GM21526 (cell line): Measurements from ENCODE around the gene OLFM1.
"Not testable (repeated sequence)": the region's sequence is repeated elsewhere in the genome, so short reads cannot be mapped to it uniquely, and the experiment has no call there.

ENCODE experiments used
- ATAC-seq: cut with Tn5 transposase; IDR thresholded peaks from one replicate; pipeline ENCODE4 v1.9.1; 2021; ENCODE audit warnings: moderate library complexity; ENCODE audit not compliant: unreplicated experiment, low FRiP score

OLFM1 gene

DNA sequence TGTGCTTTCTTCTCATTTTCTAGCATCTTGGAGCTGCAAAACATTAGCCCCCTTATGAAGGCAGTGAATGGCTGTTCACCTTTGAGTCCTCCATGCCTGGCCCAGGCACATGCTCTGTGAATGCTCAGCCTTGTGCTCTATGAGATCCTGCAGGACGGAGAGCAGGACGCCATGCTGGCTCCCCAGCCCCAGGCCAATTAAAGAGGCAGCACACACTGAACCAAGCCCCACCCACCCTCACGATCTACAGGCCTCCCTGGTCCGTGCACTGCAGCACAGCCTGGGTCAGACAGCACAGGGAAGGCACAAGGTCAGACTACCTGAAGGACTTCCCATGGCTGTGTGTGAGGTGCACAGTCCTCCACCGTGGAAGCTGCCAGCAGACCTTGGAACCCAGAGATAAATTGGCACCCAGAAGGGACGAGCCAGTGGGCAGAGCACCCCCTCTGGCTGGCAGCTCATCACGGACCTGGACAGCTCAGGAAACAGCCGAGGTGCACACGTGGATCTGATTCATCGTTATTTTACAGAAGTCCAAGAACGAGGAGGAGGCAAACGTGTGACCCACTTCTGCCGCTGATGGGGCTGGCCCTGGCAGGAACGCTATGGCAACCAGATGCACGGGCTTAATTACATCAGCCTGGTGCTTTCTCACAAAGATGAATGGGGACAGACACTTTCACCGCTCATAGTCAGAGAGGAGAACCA lies 59.5 kb downstream of the OLFM1 start:
- ATAC-seq = no peak

DNA sequence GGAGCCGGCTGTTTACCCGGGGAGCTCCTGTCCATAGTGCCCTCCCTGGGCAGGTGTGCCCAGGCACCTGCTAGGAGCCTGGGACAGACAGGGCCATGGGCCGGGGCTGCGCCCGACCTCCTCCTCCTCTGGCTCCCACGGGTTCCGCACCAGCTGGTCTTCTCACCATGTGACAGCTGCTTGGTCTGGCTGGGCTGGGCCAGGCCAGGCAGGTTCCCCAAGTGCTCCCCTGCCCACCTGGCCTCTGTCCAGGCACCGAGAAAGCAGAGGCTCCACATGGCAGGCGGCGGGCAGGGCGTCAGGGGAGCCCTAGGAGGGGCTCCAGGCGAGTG lies 60.0 kb downstream of the OLFM1 start:
- ATAC-seq = no peak

DNA sequence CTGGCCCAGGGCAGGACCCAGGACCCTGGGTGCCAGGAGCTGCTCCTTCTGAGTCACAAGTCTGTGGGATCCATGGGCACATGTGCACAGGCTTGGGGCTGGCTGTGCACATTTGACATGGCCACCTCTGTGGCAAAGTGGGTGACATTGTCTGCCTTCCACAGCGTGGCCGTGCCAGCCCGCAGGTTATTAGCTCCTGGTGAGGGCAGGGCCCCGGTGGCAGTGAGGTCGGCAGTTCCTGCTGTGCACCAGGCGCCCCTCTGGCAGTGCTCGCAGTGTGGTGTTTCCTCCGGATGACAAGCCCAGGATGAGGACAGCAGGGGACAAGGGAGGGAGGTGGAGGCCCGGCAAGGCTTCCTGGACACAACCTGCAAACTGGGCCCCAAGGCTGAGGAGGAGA lies 60.5 kb downstream of the OLFM1 start:
- ATAC-seq = no peak

DNA sequence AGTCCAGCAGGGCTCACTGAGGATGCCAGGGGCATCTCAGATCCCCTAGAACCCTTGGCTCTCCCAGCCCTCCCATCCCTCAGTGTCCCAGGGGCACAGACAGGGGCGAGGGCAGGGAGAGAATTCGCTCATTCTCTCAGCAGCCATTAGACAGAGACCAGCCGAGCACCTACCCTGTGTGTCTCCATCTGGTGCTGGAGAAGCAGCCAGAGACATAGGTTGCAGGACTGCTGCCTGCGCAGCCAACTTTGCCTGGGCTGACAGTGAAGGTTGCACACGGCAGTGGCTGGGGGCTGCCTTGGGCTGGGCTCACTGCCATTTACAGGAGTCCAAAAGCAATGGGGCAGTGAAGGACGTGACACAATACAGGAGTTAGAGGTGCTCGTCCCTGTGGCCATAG lies 60.9 kb downstream of the OLFM1 start:
- no peak for ATAC-seq

DNA sequence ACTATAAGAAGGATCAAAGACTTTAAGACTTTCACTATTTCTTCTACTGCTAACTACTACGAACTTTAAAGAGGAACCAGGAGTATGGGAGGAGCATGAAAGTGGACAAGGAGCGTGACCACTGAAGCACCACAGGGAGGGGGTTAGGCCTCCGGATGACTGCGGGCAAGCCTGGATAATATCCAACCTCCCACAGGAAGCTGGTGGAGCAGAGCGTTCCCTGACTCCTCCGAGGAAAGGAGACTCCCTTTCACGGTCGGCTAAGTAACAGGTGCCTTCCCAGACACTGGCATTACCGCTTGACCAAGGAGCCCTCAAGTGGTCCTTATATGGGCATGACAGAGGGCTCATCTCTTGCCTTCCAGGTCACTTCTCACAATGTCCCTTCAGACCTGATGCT lies 62.4 kb downstream of the OLFM1 start:
- ATAC-seq = not testable (repeated sequence)

DNA sequence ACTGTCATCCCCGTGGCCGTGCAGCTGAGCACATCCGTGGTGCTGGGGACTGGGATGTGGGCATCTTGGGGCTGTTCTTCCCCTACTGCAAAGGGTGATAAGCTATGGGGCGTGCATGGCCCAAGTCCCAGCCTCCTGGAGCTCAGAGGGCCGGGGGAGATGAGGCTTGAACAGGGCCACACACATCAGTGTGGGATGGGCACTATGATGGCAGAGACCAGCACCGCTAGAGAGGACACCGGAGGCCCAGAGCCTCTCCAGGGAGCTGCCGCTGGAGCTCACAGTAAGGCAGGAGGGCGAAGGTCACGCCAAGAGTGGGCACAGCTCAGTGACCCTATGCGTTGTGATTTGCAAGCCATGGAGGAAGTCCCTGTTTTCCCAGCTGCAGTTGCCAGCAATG lies 63.5 kb downstream of the OLFM1 start:
- ATAC-seq = no peak

DNA sequence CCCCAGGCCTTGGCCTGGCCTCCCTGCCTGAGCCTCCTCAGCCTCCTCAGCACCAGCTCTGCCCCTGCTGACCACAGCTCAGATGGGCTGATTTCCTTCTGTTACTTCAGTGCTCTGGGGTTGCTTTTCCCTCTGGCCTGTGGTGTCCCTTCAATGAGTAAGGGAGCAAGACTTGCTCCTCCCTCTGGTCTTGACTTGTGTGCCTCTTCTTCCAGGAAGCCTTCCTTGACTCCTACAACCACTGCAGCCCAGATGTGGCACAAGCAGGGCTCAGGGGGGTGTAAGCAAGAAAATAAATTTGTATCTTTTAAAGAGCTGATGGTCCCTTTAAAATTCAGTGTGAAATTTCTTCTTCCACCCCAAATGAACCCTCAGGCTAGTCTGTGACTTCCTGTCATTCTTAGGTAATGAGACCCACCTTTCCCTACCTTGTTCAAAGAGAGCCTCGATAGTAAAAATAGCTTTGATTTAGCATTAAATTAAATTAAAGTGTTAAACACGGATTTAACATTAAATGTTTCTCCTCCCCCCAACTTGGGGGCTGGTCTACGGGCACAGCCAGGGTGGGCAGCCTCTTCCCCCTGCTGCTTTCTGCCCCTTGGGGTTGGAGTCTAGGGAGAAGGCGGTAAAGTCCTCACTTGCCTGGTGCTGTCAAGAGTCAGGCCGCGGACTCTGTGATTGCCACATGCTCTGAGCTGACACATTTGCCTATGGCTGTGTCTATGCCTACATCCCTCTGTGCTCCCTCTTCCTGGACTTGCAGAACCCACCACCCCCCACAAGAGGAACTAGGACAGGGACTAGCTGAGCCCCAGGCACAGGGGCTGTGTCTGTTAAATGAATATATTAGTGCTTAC lies 64.5 kb downstream of the OLFM1 start:
- ATAC-seq = no peak

DNA sequence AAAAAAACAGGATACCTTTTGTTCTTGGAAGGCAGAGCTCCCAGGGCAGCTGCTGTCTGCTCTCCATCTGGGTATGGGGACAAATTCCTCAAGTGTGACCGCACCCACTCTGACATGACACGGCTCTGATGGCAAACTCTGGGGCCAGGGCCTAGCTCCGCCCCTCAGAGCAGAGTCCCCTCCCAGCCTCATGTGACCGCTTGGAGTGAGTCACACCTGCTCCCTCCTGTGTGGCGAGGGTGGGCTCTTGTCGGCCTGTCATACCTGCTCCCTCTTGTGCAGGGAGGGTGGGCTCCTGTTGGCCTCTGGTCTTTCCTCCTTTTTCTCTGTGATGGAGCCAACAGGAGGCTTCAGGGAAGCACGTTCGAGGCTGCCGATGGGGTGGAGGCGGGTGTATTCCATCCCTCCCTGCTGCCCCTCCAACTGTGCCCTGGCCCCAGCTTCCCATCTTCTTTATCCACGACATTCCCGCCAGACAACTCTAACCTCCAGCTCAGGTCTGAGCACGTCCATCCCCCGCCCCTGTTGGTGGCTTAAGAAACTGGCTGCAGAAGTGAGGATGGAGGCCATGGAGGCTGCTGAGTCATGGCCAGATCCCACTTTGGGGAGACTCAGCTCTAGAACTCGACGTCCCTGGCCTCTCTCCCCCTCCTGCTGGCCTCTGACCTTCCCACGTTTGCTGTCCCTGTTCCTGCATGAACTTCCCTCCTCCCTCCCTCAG lies 65.3 kb downstream of the OLFM1 start:
- ATAC-seq = no peak

DNA sequence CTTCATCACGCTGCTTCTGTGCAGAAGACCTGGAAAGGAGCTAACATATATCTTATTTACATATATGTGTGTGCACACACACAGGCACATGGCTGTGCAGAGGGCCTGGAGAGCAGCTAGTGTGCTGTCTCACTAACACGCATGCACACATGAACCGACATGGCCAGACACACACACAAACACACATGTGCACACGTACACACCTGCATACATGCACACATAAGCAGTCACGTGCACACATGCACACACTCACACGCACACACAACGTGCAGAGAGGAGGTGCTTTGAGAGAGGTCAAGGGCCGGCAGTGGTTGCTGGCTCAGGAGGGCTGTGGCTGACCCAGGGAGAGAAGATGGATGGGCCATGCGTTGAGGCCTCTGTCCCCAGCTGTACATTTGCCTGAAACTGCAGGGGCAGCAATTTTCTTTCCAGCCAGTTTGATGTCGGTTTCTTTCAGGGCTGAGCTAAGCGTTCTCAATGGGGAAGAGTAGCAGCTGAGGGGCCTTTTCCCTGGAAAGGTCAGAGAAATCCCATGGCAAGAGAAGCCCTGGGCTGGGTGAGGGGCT lies 66.7 kb downstream of the OLFM1 start:
- no peak for ATAC-seq

DNA sequence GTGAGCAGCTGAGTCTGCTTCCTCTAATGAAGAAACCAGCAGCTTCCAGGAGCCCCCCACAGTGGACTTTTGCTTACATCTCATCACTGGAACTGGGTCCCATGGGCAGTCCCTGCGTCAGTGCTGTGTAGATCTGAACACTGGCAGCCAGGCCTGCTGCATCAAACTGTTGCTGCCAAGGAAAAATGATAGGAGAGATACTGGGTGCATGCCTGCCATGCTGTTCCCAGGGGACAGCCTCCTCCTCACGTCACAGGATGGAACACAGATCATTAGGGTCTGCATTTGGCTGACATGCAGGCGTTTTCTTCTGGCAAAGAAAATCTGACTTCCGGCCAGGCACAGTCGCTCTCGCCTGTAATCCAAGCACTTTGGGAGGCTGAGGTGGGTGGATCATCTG lies 67.9 kb downstream of the OLFM1 start:
- ATAC-seq = no peak

DNA sequence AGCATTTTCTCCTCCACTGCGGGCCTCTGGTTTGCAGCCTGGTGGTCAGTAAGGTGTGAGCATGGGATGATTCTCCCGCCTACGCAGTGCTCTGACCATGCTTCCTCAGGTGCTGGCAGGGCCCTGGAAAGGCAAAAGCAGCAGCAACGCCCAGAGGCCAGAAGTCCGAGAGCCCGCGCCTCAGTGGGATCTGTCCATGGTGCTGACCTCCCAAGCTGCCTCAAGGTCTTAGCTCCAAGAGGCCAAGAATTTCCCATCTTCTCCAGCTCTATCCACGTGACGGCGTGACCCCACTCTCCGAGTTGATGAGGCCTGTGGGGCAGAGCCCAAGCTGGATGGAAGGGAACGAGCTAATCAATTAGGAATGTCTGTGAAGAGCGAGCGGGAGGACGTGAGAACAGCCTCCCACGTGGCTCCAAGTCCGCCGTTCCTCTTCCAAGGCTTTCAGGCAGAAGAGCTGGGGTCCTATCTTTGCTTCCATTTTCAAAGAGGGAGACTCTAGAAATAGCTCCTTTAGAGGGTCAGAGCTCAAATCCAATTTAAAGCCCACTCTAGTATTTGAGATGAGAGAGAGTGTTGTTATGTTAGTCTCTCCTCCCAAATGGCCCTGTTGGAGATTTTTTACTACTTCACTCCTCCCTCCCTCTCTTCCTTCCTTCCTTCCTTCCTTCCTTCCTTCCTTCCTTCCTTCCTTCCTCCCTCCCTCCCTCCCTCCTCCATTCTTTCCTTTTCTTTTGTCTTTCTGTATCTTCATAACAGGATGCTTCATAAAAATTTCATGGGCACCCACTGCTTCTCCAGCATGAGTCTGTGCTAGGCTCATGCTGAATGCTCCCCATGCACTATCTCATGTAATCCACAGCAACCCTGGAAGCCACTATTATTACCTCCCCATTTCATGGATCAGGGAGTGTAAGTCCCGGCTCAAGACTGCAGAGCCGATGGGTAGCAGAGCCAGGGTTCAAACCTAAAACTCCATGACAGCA lies 69.3 kb downstream of the OLFM1 start:
- ATAC-seq = no peak

DNA sequence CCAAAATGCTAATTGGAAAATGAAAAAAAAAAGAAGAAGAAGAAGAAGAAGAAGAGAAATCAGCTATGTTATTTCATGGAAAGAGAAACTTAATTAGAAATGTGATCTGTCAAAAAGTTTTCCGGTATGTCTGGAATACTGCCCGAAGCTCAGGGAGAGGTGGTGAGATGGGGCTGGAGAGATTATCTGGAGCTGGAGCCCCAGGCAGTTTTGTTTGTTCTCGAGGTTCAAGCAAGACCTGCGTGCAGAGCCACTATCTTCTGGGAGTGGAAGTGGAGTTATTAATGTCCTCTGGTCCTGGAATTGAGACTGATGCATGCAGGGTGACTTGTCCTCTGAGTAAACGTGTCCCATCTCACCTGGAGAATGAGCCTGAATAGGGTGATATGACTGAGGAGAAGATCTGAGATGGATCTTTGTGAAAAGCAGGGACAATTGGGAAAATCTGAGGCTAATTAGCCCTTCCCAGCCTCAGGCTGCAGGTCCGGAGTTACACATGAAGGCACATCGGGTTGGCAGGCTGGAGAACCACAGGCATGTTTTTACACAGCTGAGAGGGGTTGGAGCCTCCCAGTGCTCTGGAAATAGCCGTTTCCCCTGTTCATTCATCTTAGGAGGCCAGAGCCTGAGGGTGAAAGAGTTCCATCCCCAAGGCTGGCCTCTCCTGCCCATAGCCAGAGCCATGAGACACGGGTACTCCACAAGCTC lies 70.5 kb downstream of the OLFM1 start:
- no peak for ATAC-seq

DNA sequence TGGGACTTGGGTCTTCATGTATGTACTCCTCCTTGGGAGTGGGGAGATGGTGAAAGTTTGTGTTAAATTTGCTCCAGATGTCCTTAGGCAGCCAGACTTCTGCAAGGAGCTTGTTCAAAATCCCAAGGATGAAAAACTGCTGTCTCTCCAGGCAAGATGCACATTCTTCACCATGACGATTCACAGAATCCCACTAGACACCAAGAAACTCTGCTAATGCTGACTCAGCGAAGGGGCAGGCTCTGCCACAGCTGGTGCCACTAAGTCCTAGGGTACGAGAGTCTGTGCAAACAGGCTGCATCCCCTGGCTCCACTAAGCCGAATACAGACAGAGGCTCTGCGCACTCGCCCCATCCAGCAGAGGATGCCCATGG lies 71.1 kb downstream of the OLFM1 start:
- ATAC-seq = no peak

DNA sequence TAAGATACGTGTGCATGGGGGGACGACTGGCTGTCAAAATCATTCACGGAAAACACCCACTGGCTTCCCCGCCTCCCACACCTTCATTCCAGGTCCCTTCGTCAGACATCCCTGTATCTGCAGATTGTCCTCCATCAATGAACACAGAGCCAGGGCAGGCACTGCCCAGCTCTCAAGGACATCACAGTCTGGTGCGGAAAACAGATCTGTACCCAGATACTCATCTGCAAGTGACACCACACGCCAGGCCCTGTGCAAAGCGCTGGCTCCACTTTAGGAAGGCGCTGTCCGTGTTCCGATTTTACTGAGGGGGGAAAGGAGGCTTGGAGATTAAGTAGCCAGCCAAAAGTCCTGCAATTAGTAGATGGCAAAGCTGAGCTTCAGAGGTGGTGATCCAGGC lies 72.3 kb downstream of the OLFM1 start:
- no peak for ATAC-seq

DNA sequence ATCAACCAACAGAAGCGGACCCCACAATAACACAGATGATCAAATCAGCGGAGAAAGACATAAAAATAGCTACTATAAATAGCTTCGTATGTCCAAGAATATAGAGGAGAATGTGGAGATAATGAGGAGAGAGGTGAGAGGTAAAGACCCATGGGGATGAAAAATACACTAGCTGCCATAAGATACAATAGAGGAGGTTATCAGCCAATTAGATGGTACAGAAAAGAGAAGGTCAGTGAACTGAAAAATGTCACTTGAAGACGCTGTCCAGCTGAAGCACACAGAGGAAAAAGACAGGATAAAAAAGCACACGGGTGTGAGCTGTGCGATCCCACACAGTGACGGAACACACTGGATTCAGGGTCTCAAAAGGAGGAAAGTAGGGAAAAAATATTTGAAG lies 73.4 kb downstream of the OLFM1 start:
- no peak for ATAC-seq

DNA sequence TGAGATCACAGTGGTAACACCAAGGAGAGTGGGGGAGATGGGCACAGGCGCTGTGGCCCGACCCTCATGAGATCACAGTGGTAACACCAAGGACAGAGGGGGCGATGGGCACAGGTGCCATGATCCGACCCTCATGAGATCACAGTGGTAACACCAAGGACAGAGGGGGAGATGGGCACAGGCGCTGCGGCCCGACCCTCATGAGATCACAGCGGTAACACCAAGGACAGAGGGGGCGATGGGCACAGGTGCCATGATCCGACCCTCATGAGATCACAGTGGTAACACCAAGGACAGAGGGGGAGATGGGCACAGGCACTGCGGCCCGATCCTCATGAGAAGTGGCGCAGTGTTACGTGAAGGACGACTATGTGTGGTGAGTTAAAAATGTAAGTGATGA lies 75.1 kb downstream of the OLFM1 start:
- ATAC-seq = not testable (repeated sequence)

DNA sequence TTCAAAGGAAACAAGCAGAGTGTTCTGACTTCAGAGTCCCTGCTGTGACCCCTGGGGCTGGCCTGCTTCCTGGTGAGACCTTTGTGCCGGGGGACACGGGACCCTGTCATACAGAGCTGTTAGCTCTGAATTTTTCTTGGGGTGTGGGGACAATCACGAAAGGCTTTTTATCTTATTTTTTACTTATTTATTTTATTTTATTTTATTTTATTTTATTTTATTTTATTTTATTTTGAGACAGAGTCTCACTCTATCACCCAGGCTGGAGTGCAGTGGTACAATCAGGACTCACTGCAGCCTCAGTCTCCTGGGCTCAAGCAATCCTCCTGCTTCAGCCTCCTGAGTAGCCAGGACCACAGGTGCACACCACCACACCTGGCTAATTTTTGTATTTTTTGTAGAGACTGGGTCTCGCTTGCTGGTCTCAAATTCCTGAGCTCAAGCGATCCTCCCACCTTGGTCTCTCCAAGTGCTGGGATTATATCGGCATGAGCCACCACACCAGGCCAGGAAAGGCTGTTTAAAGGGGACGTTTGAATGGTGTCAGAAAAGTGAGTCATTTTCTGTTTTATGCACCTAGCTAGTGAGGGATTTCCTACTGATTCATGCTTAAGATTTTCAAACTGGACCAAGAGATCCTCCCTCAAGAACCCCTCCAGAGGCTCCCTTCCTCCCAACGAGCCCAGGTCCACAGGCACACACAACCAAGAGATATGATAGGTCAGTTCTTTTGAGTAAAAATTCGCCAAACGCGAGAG lies 75.7 kb downstream of the OLFM1 start:
- no peak for ATAC-seq

DNA sequence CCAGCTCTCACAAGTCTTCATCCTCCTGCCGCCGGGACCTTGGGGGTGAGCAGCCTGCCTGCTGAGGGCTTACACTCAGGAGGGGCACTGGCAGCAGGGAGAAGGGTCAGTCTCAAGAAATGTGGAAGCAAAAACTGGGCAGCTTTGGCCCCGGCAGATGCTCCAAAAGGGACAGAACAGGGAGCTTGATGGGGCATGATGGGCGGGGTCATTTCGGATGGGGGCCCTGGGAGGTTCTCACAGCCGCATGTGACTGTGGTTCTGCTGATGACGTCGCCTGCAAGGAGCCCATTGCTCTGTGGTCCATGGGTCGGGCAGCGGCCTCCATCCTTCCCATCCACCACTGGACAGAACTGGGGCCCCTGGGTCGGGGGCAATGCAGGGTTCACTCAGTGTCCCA lies 76.6 kb downstream of the OLFM1 start:
- no peak for ATAC-seq
